Tracheal epithelial cell (primary cell): Measurements from ENCODE around the gene ZNF518A. TPM values are rescaled to one million over a fixed set of nuclear protein-coding genes. Genes with fewer than 3 reads are reported as not detected.

Experiments
- total RNA-seq: library from RNA; depleted of rRNA; stranded (reverse); fragments of >200 nt; gene quantifications from 2 replicates; pipeline ENCODE4 v1.2.1, GENCODE V29; 2014

ZNF518A gene, protein sequence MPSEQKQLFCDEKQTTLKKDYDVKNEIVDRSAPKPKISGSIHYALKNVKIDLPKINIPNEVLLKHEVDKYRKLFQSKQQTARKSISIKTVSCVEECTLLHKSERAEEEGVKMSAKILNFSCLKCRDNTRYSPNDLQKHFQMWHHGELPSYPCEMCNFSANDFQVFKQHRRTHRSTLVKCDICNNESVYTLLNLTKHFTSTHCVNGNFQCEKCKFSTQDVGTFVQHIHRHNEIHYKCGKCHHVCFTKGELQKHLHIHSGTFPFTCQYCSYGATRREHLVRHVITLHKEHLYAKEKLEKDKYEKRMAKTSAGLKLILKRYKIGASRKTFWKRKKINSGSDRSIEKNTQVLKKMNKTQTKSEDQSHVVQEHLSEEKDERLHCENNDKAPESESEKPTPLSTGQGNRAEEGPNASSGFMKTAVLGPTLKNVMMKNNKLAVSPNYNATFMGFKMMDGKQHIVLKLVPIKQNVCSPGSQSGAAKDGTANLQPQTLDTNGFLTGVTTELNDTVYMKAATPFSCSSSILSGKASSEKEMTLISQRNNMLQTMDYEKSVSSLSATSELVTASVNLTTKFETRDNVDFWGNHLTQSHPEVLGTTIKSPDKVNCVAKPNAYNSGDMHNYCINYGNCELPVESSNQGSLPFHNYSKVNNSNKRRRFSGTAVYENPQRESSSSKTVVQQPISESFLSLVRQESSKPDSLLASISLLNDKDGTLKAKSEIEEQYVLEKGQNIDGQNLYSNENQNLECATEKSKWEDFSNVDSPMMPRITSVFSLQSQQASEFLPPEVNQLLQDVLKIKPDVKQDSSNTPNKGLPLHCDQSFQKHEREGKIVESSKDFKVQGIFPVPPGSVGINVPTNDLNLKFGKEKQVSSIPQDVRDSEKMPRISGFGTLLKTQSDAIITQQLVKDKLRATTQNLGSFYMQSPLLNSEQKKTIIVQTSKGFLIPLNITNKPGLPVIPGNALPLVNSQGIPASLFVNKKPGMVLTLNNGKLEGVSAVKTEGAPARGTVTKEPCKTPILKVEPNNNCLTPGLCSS (N-terminal part only)
- total RNA-seq = 12.8 and 19.2 TPM in 2 replicates

DNA sequence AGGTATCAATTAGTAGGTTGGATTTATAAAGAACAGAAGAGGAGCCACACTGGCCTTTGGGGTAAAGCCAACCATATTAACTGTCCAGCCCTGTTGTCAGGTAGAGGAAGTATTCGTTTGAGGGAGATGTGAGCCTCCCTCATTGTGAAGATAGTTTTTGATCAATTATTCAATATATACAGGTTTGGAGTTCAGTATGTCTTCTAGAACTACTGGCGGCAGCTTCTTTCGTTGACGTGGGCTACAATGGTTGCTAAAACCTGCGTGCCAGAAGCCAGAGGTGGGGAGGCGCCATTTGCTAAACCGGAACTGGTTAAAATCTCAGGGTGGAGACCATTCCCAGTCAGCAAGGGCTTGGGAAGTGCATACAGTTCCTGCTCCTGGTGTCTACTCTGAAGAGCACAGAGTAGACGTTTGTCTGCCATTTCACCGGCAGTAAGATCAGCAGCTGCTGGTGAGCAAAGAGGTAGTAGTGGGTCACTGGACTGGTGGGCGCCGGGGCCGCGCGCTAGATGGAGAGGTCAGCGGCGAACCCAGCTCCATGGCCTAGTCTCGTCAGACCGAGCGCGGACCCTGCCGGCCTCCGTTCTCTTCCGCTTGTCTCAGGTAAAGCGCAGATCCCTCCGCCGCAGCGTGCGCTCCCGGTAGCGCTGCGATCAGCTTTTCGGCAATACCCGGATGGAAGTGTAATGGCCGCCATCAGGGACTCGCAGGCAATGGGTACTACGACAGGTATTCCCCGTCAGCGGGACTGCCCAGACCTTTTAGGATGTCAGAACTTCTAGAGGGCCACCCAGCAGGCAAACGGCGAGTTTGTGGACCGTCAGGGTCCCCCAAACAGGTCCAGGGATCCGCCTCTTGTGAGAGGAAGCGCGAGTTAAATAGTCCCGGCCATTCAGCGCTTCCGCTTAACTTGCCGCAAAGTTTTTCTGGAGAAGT is at the start of gene ZNF518A:
Gene ZNF518A (plus strand): TSS at position 911 of the 939 bp plus-strand sequence. CDS start 26,026 bp downstream, outside the sequence.

Other genes starting within 250 kb of the ZNF518A start
- not detected in 2 replicates for gene CC2D2B, start 222.3 kb upstream of the ZNF518A start, total RNA-seq
- 7.5 and 8.4 TPM in 2 replicates for gene CCNJ, start 86.7 kb upstream of the ZNF518A start, total RNA-seq
- gene BLNK, start 141.3 kb downstream of the ZNF518A start, total RNA-seq = 5.5 TPM in 2 replicates
- not detected in 2 replicates for gene DNTT, start 174.1 kb downstream of the ZNF518A start, total RNA-seq
- not detected in 2 replicates for gene OPALIN, start 228.7 kb downstream of the ZNF518A start, total RNA-seq